ENCODE measurements around the gene CCDC54.

CCDC54 gene

DNA sequence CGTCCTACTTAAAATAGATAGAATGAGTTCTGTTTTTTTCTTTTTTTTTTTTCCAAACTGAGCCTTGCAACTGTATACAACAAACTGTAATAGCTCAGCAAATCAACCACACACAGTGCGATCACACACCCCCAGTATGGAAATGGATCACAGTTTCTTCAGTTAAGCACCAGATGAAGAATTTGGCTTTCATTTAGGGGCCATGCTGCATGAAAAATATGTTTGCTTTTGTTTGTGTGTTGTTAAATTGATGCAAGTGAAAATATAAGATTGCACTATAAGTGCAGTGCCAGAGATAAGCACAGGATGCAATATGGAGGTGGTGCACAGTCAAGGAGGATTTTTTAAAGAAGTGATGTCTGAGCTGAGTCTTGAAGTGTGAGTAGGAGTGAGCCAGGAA lies 17.8 kb downstream of the CCDC54 start:
- Histone ChIP-seq H3K9ac (ENCODE audit: low read length) (no peak overlapping the region), H3K79me2 (ENCODE audit: insufficient read depth, low read length) (no peaks in the 10 kb centered on the region), H3K9me3 (ENCODE audit: low read length) (no peaks in the 10 kb centered on the region), H3K4me3 (ENCODE audit: low read depth, low read length, poor library complexity, severe bottlenecking) (no peak overlapping the region), H3K27ac (ENCODE audit: low read depth, low read length, poor library complexity, severe bottlenecking) (no peak overlapping the region), H3K4me1 (ENCODE audit: insufficient read depth, low read length, severe bottlenecking) (peaks cover 10% of the 10 kb centered on the region), H3K27me3 (ENCODE audit: insufficient read depth, low read length) (no peaks in the 10 kb centered on the region), H4K20me1 (ENCODE audit: insufficient read depth, low read length) (no peaks in the 10 kb centered on the region), H3F3A (ENCODE audit: insufficient read depth, low read length) (no peaks in the 10 kb centered on the region), H3K36me3 (ENCODE audit: insufficient read depth, low read length) (no peaks in the 10 kb centered on the region), H3K4me2 (ENCODE audit: low read length) (no peak overlapping the region; the same call in 1 of the 2 replicates), H2AFZ (ENCODE audit: low read length) (no peak overlapping the region), H3K9me2 (ENCODE audit: low read depth, low read length) (no peaks in the 10 kb centered on the region)
- TF ChIP-seq CTCF (IDR thresholded peaks at IDR 0.05; ENCODE audit: low read length) (no peak), EZH2 (IDR thresholded peaks at IDR 0.05; ENCODE audit: borderline replicate concordance, low read length) (no peak)

- H3K9me2 ChIP-seq (ENCODE audit: low read depth, low read length): no peaks in the 10 kb centered on the region
- H3K36me3 ChIP-seq (ENCODE audit: insufficient read depth, low read length): no peaks in the 10 kb centered on the region
- no peaks in the 10 kb centered on the region for H3K79me2 ChIP-seq (ENCODE audit: insufficient read depth, low read length)
- H3K4me2 ChIP-seq (ENCODE audit: low read length): no peak overlapping the region
- H3K4me1 ChIP-seq (ENCODE audit: insufficient read depth, low read length, severe bottlenecking): peaks cover 10% of the 10 kb centered on the region
- no peak for TF ChIP-seq EZH2 (IDR thresholded peaks at IDR 0.05; ENCODE audit: borderline replicate concordance, low read length)
- TF ChIP-seq CTCF (IDR thresholded peaks at IDR 0.05; ENCODE audit: low read length): no peak
- no peaks in the 10 kb centered on the region for H3F3A ChIP-seq (ENCODE audit: insufficient read depth, low read length)
- no peak overlapping the region for H3K27ac ChIP-seq (ENCODE audit: low read depth, low read length, poor library complexity, severe bottlenecking)
- no peak overlapping the region for H2AFZ ChIP-seq (ENCODE audit: low read length)
- H3K4me3 ChIP-seq (ENCODE audit: low read depth, low read length, poor library complexity, severe bottlenecking): no peak overlapping the region
- H3K27me3 ChIP-seq (ENCODE audit: insufficient read depth, low read length): no peaks in the 10 kb centered on the region
- H3K9ac ChIP-seq (ENCODE audit: low read length): no peak overlapping the region
- H4K20me1 ChIP-seq (ENCODE audit: insufficient read depth, low read length): no peaks in the 10 kb centered on the region
- H3K9me3 ChIP-seq (ENCODE audit: low read length): no peaks in the 10 kb centered on the region
These were observed 24.1 kb downstream of the CCDC54 start for GRCh38 chr3:107401301-107401700.

DNA sequence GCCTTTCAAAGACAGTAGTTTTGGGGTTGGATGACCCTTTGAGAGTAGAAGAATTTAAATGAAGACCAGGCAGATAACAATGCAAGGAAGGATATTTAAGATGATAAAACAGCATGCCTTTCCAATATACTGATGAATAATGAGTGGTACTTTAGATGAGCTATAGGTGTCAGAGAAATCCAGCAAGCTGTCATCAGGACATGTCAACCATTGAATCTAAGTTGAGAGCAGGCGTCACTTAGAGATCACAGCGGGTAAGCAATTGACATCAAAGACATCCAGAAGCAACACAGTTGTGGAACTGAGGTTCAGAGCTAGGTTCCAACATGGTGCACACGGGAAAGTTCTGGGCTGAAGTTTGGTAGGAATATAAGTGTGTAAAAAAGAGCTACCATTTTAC lies 25.0 kb downstream of the CCDC54 start:
- H3K27ac ChIP-seq (ENCODE audit: low read depth, low read length, poor library complexity, severe bottlenecking): no peak overlapping the region
- no peaks in the 10 kb centered on the region for H3K9me3 ChIP-seq (ENCODE audit: low read length)
- no peak overlapping the region for H3K4me2 ChIP-seq (ENCODE audit: low read length)
- no peak overlapping the region for H3K4me3 ChIP-seq (ENCODE audit: low read depth, low read length, poor library complexity, severe bottlenecking)
- H3K4me1 ChIP-seq (ENCODE audit: insufficient read depth, low read length, severe bottlenecking): peaks cover 3% of the 10 kb centered on the region
- no peaks in the 10 kb centered on the region for H3K9me2 ChIP-seq (ENCODE audit: low read depth, low read length)
- H3F3A ChIP-seq (ENCODE audit: insufficient read depth, low read length): no peaks in the 10 kb centered on the region
- no peak overlapping the region for H3K9ac ChIP-seq (ENCODE audit: low read length)
- TF ChIP-seq EZH2 (IDR thresholded peaks at IDR 0.05; ENCODE audit: borderline replicate concordance, low read length): no peak
- no peak for TF ChIP-seq CTCF (IDR thresholded peaks at IDR 0.05; ENCODE audit: low read length)
- H3K27me3 ChIP-seq (ENCODE audit: insufficient read depth, low read length): no peaks in the 10 kb centered on the region
- no peaks in the 10 kb centered on the region for H4K20me1 ChIP-seq (ENCODE audit: insufficient read depth, low read length)
- no peaks in the 10 kb centered on the region for H3K36me3 ChIP-seq (ENCODE audit: insufficient read depth, low read length)
- H3K79me2 ChIP-seq (ENCODE audit: insufficient read depth, low read length): no peaks in the 10 kb centered on the region
- H2AFZ ChIP-seq (ENCODE audit: low read length): no peak overlapping the region

All from OCI-LY1 (cell line).